NCI-H1436 treated with DMSO at 0.1 percent for 48 hours (cell line): Measurements from ENCODE around the gene XYLT1.

ENCODE experiments used
- DNase-seq: peaks from one replicate; lab custom pipeline; 2025; lab: John Stamatoyannopoulos, UW

Gene XYLT1

DNA sequence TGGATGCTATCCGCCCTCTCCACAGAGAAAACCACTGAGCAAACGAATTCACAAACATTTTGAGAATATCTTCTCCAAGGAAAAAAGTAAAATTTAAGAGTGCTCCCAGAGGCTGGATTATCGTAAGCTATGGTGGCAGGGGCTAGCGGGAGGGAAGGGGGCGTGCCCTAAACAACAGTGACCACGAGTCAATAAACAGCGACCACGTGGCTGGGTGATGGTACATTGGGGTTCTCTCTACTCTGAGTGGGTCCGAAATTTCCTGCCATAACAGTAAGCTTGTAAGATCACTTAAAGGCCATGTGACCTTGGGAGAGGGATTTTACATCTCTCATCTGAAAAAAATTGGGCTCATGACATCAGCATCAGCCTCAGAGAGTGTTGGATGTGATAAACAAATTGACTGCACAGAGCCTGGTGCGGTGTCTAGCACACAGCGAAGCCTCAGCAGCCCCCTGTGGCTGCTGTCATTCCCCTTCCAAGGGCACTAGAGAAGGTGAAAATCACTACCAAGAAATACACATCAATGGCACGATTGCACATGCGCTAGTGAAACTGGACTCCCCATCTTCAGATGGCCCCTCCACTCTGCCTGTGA lies 213.2 kb downstream of the XYLT1 start:
- DNase-seq: no peak

DNA sequence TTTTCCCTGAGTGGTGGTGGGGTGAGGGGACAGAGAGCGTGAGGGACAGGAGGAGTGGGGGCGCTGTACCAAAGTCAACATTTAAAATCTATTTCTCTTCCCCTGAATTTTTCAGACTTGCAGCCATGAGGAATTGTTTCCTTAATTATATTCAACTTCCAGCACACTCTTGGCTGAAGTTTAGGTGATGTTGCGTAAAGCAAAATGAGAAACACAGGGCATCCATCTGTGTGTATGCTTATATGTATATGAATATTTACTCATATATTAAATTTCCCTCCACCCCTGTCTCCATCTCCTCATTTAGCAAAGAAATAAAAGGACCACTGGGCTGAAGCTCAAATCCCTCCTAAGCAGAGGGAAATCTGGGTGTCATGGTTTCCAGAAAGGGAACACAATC lies 218.1 kb downstream of the XYLT1 start:
- no peak for DNase-seq

DNA sequence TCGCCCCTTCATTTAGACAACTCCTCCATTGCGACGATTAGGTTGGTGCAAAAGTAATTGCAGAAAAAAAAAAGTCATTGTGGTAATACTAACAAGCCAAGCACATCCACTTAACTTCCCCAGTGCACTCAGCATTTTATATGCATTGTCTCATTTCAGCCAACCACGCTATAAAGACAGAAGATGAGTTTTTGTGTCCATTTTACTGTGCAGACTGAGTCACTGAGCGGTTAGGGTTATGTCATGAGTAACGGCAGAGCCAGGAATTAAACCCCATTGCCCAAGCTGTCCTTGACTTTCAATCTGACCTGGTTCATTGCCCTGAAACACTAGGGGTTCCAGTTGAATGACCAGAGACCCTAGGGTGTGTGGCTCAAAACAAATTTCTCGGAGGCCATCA lies 218.7 kb downstream of the XYLT1 start:
- DNase-seq: no peak

DNA sequence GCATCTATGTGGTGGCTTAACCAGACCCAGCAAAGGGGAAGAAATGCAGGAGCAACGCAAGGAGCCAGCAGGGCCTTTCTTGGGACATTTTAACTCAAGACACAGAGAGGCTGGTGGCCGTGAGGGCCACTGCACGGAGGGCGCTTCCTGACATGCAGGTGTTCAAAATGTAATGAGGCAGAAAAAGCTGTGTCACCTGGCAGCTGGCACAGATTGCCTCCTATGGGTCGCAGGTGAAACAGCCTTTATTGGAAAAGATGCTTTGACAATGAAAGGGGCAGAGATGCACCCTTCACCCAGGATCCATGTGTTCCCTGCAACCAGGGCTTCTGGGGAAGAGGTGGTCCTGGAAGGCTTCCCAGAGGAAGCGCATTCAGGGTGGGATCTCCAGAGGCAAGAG lies 219.3 kb downstream of the XYLT1 start:
- DNase-seq: no peak

DNA sequence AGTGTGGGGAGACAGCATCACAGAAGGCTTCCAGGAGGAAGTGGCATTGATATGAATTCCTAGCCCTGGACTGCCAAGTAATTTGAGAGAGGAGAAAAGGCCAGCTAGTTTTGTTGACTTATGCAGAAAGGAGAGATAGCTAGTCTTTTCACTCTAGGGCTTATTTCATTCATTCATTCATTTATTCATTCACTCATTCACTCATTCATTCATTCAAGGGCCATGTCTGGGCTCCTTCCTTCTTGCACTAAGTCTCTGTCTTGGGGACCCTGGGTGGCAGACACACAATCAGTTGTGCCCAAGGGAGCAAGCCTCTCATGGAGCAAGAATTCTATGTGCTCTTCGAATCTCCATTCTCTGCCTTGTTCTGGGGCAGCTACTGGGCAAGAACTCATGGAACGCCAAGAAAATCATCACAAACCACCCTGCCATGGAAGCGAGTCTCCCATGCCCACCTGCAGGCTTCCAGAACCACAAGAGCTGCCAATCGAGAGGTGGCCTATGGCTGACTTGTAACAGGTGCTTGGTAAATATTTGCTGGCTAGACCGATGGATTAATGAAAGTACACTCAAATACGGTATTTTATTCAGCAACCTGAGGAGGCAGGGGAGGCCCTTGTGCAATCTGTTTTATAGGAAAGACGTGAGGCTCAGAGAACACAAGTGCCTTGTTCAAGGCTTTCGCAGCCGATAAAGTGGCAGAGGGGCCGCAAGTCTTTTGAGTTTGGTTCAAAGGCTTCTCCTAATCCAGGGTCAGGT lies 223.6 kb downstream of the XYLT1 start:
- no peak for DNase-seq

DNA sequence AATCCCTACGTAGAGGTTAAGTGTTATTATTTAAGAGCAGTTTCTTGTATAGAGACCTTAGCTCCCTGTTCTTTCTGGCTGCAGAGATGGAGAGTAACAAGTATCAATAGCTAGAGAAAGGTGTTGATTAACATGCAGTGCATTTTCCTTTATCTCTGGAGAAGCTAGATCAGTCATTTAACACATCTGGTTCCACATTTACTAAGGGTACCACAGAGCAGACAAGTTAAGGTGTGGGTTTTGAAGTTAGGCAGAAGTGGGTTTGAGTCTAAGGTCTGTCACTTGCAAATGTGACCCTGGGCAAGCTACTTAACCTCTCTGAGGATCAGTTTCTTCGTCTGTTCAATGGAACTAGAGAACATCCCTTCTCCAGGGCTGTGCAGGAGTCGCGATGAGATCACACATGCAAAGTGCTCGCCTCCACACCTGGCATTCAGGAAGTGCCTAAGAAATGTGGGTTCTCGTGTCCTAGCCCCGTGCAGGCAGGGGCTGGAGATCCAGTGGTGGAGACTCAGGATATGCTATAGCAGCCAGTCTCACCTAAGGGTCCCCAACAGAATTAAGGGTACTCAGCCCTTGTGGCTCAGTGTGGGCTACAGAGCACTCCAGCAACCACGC lies 224.4 kb downstream of the XYLT1 start:
- no peak for DNase-seq

DNA sequence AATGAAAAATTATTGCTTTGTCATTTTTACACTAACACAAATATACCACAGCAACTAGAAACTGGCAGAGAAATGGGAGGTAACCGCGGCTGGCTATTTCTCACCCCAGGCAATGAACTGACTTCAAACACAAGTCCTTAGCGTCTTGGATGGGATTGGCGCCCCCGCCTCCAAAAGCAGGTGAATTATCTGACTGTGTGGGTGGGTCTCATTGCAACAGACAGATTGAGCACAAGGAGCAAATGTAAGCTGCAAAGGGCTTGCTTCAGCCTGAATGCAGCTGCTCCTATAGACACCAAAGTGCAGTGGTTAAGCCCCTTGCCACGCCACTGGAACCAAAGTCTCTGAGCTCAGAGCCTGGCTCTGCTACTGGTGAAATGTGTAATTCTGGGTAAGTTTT lies 225.0 kb downstream of the XYLT1 start:
- DNase-seq: no peak

DNA sequence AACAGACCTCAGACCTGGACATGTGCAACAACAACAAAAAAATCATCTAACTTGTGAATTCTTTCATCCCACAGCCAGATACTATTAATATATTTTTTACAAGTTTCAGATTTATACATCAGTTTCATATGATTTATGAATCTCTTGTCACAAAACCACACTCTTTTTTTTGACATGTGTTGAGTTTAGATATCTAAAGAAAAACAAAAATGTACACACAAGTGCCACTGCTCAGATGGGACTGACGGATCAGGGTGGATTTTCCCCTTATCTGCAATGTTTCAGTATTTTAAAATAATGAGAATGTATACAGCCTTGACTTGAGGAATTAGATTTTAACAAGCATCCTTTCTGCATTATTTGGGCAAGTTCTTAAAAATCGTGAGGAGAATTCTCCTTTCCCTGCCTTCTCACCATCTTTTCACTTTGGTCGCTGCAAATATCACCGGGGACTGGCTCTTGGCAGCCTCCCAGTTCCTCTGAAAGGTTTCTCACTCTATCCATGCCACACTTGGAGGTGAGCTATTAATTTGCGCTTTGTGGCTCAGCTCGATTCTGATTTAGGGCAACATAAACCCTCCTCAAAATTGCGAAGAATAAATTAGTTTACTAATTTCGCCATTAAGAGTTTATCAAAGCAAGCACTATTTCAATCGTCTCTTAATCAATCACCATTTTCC lies 225.7 kb downstream of the XYLT1 start:
- DNase-seq: no peak

DNA sequence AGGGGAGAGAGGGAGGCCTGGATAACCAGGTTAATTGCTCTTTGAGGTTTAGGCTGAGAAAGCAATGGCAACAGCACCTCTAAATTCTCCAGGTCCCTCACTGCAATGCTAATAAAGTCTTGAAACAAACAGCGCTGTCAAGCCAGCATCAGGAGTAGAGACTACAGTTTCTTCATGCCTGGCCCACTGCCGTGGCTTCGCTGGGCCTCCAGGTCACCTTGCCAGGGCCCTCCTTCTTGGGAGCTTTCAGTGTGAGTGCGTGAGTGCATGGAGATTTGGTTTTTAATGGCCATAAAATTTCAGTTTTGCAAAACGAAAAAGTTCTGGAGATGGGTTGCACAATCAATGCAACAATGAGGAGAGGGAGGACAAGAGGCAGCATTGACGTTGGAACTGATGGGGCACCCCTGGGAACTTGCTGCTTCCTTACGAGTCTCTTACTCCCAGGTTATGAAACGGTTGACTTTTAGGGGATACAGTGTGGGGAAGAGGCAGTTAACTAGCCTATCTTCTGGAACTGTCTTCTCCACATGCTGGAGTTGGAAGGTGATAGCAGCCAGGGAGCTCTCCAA lies 229.4 kb downstream of the XYLT1 start:
- no peak for DNase-seq

DNA sequence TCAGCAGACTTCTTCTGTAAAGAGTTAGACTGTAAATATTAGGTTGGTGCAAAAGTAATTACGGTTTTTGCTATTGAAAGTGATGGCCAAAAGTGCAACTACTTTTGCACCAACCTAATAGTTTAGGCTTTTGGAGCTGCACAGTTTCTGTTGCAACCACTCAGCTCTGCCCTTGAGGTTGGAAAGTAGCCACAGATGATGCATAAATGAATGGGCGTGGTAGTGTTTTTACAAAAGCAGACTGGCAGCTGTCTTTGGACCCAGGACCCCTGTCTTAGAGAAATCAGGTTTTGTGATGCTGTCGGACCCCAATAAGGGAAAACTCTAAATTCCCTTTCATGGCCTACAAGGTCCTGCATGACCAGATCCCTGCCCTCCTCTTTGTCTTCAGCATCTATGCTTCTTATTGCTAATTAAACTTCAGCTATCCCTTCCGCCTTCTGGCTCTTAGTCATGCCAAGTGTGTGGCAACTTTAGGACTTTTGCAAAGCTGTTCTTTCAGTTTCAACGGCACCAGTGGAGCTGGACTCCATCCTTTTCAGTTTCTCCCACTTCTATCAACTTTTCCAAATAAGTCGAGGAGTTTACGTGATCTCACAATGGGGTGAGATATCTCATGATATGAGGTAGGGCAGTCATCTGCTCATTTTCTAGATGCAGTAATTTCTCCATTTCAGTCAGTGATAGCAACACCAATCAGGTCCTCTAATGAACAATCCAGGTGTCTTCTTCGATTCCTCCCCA lies 232.3 kb downstream of the XYLT1 start:
- no peak for DNase-seq

DNA sequence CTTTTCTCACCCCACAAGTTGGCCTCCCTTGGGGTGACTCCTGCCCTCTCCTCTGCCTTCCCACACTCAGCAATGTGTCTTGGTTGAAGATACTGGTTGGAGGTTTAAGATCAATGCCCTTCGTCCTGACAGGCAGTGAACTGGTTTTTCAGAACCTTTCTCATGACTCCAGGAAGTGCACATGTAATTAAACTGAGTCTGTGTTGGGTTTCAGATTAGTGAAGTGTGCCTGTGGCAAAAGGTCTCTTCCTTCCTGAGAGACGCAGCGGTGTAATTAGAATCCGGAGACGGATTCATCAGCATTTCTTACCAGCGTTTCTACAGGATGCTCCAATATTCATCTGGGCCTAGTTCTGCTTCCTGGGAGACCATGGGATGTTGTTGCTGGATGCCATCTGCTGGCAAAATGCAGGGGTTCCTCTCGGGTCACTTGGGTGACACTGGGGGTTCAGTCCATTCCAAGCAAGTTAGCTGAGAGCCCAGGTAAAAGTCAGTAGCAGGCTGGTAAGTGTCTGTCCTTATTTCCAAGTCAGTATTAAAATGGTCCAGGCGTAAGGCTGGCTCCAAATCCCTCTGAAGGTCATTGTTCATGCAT lies 233.3 kb downstream of the XYLT1 start:
- no peak for DNase-seq

DNA sequence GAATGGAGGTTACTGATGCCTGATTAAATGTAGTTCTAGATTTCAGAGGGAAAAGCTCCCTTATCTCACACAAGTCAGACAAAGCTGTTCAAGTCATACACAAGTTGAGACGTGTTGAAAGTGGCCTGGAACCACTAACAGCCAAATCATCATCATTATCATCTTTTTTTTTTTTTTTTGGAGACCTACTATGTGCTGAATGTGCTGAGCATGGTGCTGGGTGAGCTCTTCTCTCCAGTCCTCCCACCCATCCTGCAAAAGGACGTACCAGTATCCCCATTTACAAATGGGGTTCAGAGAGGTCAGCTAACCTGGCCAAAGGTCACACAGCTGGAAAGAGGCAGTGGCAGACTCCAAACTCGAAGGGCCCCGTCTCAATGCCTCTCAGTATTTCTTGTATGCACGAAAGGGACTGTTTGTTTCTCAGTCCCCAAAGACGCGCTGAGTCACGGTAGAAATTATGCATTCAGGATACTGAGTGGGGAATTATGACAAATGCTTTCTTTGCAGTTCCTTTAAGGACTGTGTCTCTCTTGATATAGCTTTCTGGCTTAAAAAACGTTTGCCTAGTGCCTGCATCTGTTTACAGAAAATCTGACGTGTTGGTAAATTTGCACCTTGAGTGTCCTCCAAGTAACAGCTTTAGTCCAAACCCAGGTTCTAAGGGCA lies 235.5 kb downstream of the XYLT1 start:
- no peak for DNase-seq

DNA sequence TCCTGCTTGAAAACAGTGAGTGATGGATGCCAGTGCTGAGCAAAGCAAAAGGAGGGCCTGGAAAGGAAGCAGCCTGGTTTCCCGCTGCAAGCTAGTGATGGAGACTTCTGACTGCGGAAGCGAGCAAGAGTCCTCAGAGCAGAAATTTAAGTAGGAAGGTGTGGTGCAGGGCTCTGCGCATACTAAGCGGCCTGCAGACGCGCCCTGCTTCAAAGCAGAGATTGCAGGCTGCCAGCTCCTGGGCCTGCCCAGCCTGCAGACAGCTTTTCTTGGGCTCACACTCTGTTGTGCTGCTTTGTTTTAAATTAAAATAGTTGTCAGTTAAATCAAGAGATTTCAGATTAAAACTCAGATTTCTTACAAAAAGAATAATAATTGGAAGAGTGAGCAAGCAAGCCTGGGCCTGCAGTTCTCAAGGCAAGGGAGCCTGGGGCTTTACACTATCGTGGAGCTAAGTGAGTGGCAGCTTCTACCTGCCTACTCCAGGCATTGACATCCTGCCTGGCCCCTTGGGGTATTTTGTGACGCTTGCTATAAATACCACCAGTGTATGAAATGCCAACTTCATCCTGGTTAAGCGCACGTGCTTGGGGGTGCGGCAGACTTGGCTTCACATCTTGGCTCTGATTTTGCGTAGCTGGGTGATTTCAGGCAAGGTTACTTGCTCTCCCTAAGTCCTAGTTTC lies 237.3 kb downstream of the XYLT1 start:
- DNase-seq: no peak

DNA sequence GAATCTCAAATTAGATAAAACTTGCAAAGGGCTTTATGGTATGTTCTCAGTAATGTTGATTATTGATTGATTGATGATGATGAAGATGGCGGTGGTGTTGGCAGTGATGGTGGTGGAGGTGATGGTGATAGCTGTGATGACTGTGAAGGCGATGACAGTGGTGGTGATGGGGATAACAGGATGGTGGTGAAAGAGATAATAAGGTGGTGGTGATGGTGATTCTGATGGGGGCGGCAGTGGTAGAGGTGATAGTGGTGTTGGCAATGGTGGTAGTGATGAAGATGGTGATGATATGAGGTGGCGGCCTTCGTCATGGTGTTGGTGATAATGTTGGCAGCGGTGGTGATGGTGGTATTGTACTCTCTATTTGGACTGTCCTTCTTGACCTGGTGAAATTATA lies 238.3 kb downstream of the XYLT1 start:
- DNase-seq: no peak

DNA sequence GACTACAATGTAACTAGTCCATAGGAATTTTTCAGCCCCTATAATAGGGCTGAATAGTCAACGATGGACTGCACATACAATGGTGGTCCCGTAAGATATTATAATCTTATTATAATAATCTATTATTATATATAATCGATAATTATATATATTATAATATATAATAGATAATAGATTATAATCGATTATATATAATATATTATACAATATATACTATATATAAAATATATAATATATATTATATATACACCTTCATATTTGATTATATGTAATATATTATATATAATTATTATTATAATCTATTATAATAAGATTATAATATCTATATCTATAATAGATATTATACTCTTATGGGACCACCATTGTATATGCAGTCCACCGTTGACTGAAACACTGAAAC lies 238.8 kb downstream of the XYLT1 start:
- no peak for DNase-seq

DNA sequence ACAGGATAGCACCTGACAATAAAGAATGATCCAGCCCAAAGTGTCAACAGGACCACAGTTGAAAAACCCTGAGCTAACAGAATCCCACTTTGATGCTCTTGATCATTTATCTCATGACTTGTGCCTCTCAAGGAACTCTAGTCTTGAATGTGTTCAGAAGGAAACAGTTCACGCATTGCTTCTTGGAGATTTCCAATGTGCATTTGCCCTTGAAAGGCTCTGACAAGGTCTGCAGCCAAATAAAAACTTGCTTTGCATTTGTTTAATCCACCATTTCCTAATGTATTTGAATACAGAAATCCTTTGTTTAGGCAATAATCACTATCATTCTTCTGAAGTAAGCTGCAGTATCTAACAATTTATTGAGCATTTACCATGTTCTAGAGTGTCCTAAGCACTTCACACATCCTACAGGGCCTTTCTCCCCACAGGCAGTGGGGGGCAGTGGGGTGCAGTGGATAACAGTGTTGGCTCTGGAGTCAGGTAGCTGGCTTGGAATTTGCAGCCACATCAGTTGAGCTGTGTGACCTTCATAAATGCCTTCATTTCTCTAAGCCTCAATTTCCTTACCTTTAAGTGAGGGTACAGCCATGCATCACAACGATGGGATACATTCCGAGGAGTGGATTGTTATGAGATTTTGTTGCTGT lies 239.7 kb downstream of the XYLT1 start:
- no peak for DNase-seq

DNA sequence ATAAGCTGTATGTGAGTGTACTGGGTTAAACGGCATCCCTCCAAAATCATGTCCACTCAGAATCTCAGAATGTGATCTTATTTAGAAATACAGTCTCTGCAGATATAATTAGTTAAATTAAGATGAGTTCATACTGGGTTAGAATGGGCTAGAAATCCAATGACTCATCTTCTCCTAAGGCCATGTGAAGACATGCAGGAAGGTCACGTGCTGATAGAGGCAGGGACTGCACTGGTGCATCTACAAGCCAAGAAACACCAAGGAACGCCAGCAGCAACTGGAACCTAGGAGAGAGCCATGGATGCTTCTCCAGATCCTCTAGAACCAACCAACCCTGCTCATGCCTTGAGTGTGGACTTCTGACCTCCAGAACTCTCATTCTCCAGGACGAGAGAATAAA lies 241.0 kb downstream of the XYLT1 start:
- no peak for DNase-seq

DNA sequence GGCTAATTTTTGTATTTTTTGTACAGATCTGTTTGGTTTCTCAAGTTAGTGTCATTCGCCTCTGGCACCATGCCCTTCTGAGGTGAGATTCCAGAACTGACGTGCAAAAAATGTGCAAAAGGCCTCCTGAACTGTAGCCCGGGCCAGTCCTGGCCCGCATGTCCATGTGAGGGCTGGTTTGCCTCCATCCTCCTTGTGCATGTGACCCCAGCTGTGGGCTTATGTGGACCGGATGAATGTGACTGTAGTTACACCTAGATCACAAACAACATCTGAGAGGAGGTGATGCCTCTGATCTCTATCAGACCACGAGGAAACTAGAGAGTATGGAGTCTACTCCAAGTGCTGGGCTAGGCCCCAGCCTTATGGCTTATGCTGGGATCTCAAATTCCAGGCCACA lies 241.6 kb downstream of the XYLT1 start:
- no peak for DNase-seq

DNA sequence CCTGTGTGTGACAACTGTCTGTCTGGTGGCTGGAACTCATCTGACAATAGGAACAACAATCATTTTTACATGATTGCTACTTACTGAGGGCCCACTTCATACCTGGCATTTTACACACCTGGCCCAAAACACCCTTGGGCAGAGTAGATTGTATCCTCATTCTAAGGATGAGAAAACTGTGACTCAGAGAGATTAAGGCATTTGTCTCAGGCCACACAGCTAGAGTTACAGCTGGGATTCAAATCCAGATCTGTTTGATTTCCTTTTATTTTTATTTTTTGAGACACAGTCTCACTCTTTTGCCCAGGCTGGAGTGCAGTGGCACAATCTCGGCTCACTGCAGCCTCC lies 242.1 kb downstream of the XYLT1 start:
- no peak for DNase-seq
